Measurements from ENCODE around the gene EXOSC9.

EXOSC9 gene

DNA sequence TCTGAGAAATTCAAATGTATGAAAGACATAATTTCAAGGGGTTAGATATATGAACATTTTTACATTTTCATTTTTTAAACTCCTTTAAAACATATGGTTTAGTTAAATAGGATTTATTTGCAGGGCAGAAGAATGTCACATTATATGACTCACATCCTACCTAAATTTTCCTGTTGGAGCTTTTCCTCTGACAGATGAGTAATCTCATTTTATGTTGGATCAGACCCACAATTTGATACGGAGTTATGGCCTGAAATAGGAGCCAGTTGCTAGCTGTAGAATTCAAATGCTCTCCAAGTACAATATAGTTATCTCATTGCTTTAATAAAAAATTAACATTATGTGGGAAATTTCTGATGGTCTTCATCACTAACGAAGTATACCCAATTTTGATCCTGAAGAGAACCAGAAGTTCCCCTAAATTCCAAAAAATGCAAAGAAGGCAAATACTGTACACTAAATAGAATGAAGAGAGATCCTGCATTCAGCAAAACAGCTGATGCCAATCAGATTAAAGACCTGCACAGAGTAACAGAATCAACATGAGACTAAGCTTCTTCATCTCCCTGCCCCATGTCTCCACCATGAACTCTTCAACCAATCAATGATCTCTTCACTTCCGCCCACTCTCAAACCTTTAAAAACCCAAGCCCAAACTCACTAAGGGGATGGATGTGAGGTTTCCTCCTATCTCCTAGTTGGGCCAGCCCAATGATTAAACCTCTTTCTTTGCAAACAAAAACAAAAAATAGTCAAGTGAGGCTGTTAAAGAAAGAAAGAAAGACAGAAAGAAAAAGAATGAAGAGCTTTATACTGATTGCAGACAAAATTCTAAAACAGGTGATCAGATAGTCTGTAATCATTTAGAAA is 10.9 kb upstream of the EXOSC9 start:
- DNase-seq: no peak

DNA sequence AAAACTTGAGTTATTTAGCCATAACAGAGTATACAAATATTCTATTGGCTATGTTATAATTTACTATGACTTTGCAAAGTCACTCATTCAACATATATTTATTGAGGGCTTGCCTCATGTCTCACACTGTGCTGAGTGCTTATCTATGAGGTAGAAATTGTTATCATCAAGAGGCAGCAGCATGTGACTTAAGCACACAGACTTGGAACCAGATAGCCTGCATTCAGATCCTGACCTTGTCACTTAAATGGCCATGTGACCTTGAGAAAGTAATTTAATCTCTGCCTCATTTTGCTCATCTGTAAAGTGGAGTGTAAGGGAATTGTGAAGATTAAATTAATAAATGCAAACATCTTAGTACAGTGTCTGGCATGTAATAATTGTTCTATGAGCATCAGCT is 10.1 kb upstream of the EXOSC9 start:
- DNase-seq: no peak

DNA sequence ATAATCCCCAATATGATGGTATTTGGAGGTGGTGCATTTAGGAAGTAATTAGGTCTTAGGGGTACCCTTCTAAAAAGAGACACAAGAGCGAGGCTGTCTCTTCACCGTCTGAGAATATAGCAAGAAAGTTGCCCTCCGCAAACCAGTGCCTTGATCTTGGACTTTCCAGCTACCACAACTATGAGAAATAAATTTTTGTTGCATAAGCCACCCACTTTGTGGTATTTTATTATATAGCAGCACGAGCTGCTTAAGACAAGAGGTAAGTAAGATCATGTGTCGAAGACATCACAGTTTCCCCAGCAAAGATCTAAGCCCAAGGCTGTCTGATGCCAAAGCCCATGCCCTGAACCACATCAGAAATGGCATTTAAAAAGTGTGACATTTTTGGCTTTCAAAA is 9.6 kb upstream of the EXOSC9 start:
- no peak for DNase-seq

DNA sequence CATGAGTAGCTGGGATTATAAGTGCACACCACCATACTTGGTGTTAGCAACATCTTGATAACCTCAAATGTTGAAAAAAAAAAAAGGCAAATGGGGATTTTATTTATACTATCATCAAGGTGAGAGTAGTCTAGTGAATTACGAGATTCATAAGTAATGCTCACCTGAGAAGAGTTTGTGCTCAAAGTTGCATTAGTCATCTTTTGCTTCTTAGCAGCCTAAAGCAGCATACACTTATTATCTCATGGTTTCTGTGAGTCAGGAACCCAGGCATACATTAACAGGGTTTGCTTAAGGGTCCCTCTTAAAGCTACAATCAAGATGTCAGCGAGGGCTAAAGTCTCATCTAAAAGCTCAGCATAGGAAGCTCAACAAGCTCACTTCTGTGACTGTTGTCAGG is 8.2 kb upstream of the EXOSC9 start:
- no peak for DNase-seq

DNA sequence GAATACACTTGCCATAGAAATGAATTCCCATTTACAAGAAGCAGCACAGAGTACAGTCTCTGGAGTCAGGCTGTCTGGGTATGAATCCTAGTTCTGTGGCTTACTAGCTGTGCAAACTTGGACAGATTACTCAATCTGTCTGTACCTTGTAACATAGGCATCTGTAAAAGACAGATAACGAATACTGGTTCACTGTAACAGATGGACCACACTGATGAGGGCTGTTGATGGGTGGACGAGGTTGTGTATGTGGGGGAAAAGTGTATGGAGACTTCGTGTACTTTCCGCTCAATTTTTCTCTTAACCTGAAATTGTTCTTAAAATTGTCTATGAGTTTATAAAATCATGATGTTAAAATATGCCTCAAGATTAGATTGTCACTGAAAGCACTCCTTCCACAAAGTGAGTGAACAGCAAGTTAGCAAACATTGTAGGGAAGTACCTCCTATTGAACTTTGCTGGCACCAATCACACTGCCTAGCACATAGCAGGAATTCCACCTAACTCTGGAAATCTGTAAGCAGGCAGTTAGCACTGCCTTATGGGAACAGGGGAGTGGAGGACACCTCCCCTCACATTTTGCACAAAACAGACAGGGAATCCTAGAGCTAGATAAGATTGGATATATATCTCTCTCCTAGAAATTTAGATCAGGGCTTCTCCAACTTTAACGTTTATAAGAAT is 6.5 kb upstream of the EXOSC9 start:
- no peak for DNase-seq

GRCh38 chr4:121796283-121796682 is 4.8 kb upstream of the EXOSC9 start:
- no peak for DNase-seq

DNA sequence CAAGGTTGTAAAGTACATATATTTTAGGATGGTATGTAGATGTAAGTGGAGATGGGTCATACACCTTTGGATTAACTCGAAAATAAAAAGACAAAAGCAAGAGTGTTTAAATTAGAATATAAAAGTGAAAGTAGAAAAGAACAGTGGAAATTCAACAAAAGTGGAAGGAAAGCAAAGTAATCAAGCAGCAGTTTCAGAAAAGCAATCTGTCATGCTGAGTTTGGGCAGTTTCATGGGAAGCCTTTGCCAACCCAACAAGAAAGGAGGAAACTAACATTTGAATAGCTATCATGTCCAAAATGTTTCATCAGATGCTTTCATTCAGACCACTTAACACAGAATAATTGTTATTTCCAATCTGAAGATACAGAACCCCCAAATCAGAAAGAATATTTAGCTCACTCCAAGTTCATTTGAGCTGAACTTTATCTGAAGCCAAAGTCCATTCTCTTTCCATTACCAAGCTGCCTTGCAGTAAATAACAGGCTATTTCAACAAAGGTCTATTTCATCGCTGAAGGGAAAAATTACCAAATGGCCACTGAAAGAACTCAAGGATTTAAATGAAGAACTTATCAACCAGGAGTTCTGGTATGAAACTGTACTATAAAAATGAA is 1.8 kb upstream of the EXOSC9 start:
- no peak for DNase-seq

DNA sequence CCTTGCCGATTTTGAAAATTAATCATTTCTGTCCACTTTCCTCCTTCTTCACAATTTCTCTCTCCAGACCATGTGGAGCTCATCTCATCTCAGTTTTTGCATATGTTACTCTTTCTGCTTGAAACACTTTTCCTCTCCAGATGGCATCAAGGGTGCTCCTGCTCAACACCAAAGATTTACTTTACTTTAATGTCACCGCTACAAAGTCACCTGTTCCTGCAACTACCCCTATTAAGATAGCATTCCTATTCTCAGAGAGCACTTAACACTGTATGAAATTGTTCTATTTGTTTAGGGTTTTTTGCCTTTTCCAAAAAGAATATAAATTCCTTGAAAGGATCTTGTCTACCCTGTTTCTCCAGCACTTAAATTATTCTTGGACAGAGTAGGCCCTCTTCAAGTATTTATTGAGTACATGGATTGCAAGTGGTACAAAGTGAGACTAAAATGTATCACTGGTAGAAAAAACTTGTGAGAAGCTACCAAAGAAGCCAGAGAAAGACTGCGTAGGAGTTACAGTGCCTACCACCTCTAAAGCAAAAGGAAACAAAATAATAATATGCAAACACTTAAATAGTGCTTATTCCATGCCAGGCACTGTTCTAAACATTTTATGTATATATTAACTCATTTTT is 1.1 kb upstream of the EXOSC9 start:
- DNase-seq: no peak

- no peak for DNase-seq
These were observed 524 bp upstream of the EXOSC9 start for GRCh38 chr4:121800638-121800960.

DNA sequence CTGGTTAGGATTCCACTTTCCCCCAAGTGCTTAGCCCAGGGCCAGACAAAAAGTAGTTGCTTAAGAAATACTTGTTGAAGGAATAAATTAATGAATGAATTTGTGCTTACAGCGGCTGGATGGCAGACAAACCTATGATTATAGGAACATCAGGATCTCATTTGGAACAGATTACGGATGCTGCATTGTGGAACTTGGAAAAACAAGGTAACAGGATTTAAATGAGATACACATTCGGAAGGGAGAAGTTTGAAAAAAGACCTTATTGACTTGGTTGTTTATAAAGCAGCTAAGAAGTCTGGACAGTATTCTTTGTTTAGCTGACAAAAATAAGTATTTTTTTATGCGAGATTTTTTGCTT is 572 bp downstream of the EXOSC9 start:
- DNase-seq: no peak

DNA sequence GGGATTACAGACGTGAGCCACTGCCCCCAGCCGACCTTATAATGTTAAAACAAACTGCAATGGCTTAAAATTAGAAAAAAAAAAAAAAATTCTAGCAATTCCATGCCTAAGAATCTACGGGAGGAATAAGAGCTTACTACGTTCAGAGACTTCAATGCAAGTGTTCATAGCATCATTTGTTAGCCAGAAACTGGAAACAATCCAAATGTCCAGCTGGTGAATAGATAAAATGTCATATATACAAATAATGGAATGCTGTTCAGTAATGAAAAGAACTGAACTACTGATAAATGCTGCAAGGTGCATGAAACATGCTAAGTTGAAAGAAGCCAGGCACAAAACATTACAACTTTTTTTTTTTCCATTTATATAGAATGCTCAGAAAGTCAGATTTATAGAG is 5.3 kb downstream of the EXOSC9 start:
- no peak for DNase-seq

DNA sequence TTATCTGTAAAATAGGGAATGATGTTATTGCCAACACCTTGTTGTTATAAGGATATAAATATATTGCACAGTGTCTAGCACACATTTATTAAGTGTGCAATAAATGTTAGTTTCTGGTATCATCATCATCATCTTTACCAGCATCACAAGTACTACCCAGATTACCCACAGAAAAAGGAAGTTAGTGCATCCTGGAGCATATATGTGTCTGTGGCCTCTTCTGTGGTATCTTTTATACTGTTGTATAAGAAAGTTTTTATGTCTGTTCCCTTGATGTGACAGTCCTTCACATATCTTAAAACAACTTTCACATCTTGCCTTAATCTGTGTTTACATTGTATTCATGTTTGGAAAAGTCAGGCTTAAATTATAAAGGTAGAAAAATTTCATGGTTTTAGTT is 10.0 kb downstream of the EXOSC9 start:
- DNase-seq: no peak

DNA sequence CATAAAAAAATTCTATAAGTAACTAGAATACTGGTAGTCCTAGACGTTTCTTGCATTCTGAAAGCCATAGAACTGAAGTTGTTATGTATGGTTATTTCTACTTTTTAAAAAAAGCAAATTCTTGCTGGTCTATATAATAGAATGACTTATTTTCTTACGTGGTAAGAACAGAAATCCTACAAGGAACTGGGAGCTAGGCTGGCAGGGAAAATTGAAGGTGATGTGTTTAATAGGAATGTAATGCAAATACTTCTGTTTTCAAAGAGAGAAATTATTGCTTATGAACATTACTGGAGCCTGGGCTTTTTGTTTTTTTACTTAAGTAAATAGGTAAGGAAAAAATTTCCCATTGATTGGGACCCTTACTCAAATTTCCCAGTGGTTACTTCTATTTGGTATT is 13.6 kb downstream of the EXOSC9 start:
- DNase-seq: no peak

- no peak for DNase-seq
These were observed 15.9 kb downstream of the EXOSC9 start for GRCh38 chr4:121817006-121817405.

- DNase-seq: no peak
These were observed 16.6 kb downstream of the EXOSC9 start for GRCh38 chr4:121817701-121818100.

DNA sequence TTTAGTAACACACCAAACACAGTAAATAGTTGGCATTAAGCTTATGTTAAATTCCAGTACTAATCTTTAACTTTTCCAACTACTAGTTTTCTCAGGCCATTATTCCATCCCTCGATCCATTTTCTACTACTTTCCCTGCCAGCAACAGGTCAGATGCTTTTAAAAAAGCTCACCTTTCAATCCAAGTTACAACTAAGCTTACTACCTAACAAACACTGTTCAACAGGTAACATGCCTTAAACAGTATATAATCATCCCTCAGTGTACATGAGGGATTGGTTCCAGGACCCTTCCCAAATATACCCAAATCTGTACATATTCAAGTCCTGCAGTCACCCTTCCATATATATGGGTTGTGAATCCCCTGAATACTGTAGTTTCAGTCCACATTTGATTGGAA is 17.1 kb downstream of the EXOSC9 start:
- DNase-seq: no peak

DNA sequence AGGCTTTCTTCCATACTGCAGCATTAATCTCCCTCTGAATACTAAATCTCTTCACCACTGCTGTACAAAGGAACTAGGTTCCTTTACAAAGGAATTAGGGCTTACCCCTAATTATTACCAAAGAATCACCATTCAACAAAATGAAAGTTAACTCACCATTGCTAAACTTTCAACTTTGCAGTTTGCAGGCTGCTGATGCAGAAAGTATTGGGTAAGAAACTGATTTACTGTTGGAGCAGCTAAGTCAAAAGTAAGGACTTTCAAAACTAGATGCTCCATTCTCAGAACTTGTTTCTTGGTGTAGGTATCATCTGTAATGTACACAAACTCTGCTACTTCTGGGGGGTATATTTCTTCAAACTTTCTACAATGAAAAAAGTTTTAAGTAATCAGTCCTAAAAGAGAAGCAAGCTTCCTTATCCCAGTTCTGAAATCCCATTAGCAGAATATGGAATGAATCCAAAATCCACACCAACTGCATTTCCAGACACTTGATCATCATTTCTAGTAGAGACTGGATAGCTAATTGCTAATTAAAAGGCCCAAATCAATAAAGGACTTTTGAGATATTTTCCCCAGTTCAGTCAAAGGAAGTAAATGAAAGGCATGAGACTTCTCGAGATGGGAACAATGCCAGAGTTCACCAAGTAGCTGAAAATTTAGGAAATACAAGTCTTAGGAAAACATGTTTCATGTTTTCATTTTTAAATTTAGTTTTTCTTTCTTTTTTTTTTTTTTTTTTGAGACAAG is 18.3 kb downstream of the EXOSC9 start:
- no peak for DNase-seq

DNA sequence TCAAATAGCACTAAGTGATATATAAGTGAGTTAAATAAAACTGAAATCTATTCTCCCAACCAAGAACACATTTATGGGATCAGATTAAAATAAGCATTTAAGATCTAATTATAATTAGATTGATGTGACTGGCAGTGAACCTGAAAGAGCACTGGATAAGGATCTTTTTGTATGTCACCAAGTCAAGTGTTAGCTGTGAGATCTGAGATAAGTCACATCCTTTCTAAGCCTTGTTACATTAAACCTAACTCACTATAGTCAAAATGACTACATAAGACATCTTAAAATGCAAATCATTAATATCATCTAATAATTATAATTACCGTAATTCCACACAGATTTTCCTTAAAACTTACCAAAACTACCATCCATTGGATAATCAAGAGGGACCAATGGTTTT is 20.9 kb downstream of the EXOSC9 start:
- DNase-seq: no peak

DNA sequence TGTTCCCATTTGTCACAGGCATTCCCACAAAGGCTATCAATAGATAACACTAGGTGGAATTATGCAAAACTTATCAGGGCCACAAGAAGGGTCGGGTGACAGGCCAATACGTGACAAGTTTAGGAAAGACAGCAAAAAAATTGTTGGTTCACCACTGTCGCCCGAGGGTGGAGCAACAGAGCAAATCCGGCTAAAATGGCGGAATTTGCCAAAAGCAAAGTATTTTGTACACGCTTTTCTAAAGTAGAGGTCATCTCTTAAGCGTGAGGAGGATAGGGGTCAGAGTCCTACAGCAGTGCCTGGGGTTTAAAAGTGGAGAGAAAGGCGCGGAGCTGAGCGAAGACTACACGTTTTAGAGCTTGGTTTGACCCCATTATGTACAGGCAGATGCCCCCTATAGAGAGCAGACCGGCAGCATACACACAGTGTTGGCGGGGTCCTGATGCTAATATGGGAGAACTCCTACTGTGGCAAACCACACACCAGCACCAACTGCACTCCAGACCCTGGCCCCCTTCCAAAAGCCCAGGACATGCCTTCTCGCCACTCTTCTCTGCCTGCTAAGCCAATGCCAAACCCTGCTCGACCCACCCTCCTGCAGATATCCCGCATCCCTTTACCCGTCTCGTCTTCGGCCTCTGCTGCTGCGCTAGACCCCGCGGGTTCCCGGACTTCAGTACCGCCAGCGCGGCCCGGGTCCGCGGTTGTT is 21.8 kb downstream of the EXOSC9 start:
- peak; percentile 23 for DNase-seq

DNA sequence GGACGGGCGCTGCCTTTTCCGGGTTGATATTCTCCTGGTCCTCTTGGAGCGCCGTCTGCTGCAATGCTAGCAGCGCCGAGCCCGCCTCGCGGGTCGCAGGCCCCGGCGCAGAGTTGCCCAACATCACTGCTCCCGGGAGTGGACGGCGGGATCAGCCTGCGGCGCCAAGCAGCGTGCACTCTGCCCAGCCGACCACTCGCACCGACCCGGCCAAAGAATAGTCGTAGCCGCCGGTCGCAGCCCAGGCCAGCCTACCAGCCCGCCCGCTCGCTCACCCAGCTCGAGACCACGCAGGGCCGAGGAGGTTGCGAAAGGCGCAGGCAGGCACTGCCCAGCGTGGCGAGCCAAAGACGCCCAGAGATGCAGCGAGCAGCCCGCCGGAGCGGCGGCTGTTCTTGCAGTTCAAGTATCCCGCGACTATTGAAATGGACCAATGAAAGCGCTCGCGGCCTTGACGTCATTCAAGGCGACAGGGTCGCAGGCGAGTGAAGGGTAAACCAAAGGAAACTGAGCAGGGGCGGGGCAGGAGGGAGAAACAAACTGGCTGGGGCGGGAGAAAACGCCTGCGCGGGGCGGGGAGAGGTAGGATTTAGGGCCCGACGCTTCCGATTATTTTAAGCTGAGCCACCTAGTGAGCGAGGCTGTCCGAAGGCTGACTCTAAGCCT is 22.5 kb downstream of the EXOSC9 start, which contains the start of gene CCNA2:
CCNA2 (minus strand) TSS at position 379 of the 666 bp plus-strand sequence; CDS start at position 124, 255 bp downstream.
- peak; percentile 95 for DNase-seq

GRCh38 chr4:121824171-121824527 is 23.0 kb downstream of the EXOSC9 start:
- no peak for DNase-seq

GRCh38 chr4:121824950-121825349 is 23.8 kb downstream of the EXOSC9 start:
- no peak for DNase-seq
